ENCODE measurements around the gene FMNL2.

FMNL2 gene

GRCh38 chr2:152525277-152525838 is 190.4 kb downstream of the FMNL2 start:
- no peak for DNase-seq (ENCODE audit: insufficient read length)
- peak; percentile 64 for FAIRE-seq
- TF ChIP-seq TAF1 (IDR thresholded peaks at IDR 0.05; ENCODE audit: borderline replicate concordance, low read depth, low read length) (no peak), POLR2AphosphoS5 (IDR thresholded peaks at IDR 0.05; ENCODE audit: low read depth, low read length) (no peak), POLR2A (IDR thresholded peaks at IDR 0.05; ENCODE audit: low read depth, low read length) (no peak)

GRCh38 chr2:152529420-152530115 is 194.6 kb downstream of the FMNL2 start:
- TF ChIP-seq TAF1 (IDR thresholded peaks at IDR 0.05; ENCODE audit: borderline replicate concordance, low read depth, low read length): no peak
- TF ChIP-seq POLR2A (IDR thresholded peaks at IDR 0.05; ENCODE audit: low read depth, low read length): no peak
- TF ChIP-seq POLR2AphosphoS5 (IDR thresholded peaks at IDR 0.05; ENCODE audit: low read depth, low read length): no peak
- FAIRE-seq: no peak
- no peak for DNase-seq (ENCODE audit: insufficient read length)

- peak; percentile 9 for FAIRE-seq
- no peak for TF ChIP-seq POLR2A (IDR thresholded peaks at IDR 0.05; ENCODE audit: low read depth, low read length)
- TF ChIP-seq TAF1 (IDR thresholded peaks at IDR 0.05; ENCODE audit: borderline replicate concordance, low read depth, low read length): no peak
- no peak for TF ChIP-seq POLR2AphosphoS5 (IDR thresholded peaks at IDR 0.05; ENCODE audit: low read depth, low read length)
- DNase-seq (ENCODE audit: insufficient read length): no peak
Measured at GRCh38 chr2:152532241-152532640, 197.3 kb downstream of the FMNL2 start.

- DNase-seq (ENCODE audit: insufficient read length): no peak
- peak; percentile 79 for FAIRE-seq
- TF ChIP-seq POLR2A (IDR thresholded peaks at IDR 0.05; ENCODE audit: low read depth, low read length) (no peak), TAF1 (IDR thresholded peaks at IDR 0.05; ENCODE audit: borderline replicate concordance, low read depth, low read length) (no peak)
Measured at GRCh38 chr2:152534460-152535135, 199.6 kb downstream of the FMNL2 start.

GRCh38 chr2:152537081-152537651 is 202.2 kb downstream of the FMNL2 start:
- FAIRE-seq (peak; percentile 24), DNase-seq (ENCODE audit: insufficient read length) (no peak)
- TF ChIP-seq POLR2A (IDR thresholded peaks at IDR 0.05; ENCODE audit: low read depth, low read length): no peak
- TF ChIP-seq POLR2AphosphoS5 (IDR thresholded peaks at IDR 0.05; ENCODE audit: low read depth, low read length): no peak
- TF ChIP-seq TAF1 (IDR thresholded peaks at IDR 0.05; ENCODE audit: borderline replicate concordance, low read depth, low read length): no peak

GRCh38 chr2:152539424-152539823 is 204.4 kb downstream of the FMNL2 start:
- TF ChIP-seq POLR2AphosphoS5 (IDR thresholded peaks at IDR 0.05; ENCODE audit: low read depth, low read length): no peak
- no peak for TF ChIP-seq TAF1 (IDR thresholded peaks at IDR 0.05; ENCODE audit: borderline replicate concordance, low read depth, low read length)
- TF ChIP-seq POLR2A (IDR thresholded peaks at IDR 0.05; ENCODE audit: low read depth, low read length): no peak
- DNase-seq (ENCODE audit: insufficient read length): no peak
- FAIRE-seq: no peak

- FAIRE-seq (no peak), DNase-seq (ENCODE audit: insufficient read length) (no peak)
- no peak for TF ChIP-seq POLR2AphosphoS5 (IDR thresholded peaks at IDR 0.05; ENCODE audit: low read depth, low read length)
- no peak for TF ChIP-seq TAF1 (IDR thresholded peaks at IDR 0.05; ENCODE audit: borderline replicate concordance, low read depth, low read length)
- TF ChIP-seq POLR2A (IDR thresholded peaks at IDR 0.05; ENCODE audit: low read depth, low read length): no peak
Measured at GRCh38 chr2:152541712-152542111, 206.7 kb downstream of the FMNL2 start.

GRCh38 chr2:152542337-152542994 is 207.5 kb downstream of the FMNL2 start:
- TF ChIP-seq TAF1 (IDR thresholded peaks at IDR 0.05; ENCODE audit: borderline replicate concordance, low read depth, low read length) (no peak), POLR2A (IDR thresholded peaks at IDR 0.05; ENCODE audit: low read depth, low read length) (no peak), POLR2AphosphoS5 (IDR thresholded peaks at IDR 0.05; ENCODE audit: low read depth, low read length) (no peak)
- no peak for FAIRE-seq
- no peak for DNase-seq (ENCODE audit: insufficient read length)

GRCh38 chr2:152542995-152543481 is 208.1 kb downstream of the FMNL2 start:
- no peak for FAIRE-seq
- TF ChIP-seq TAF1 (IDR thresholded peaks at IDR 0.05; ENCODE audit: borderline replicate concordance, low read depth, low read length) (no peak), POLR2A (IDR thresholded peaks at IDR 0.05; ENCODE audit: low read depth, low read length) (no peak), POLR2AphosphoS5 (IDR thresholded peaks at IDR 0.05; ENCODE audit: low read depth, low read length) (no peak)
- no peak for DNase-seq (ENCODE audit: insufficient read length)

- DNase-seq (ENCODE audit: insufficient read length) (no peak), FAIRE-seq (no peak)
- TF ChIP-seq POLR2A (IDR thresholded peaks at IDR 0.05; ENCODE audit: low read depth, low read length) (no peak), POLR2AphosphoS5 (IDR thresholded peaks at IDR 0.05; ENCODE audit: low read depth, low read length) (no peak), TAF1 (IDR thresholded peaks at IDR 0.05; ENCODE audit: borderline replicate concordance, low read depth, low read length) (no peak)
Measured at GRCh38 chr2:152543717-152544116, 208.7 kb downstream of the FMNL2 start.

- FAIRE-seq: no peak
- TF ChIP-seq TAF1 (IDR thresholded peaks at IDR 0.05; ENCODE audit: borderline replicate concordance, low read depth, low read length) (no peak), POLR2A (IDR thresholded peaks at IDR 0.05; ENCODE audit: low read depth, low read length) (no peak), POLR2AphosphoS5 (IDR thresholded peaks at IDR 0.05; ENCODE audit: low read depth, low read length) (no peak)
- DNase-seq (ENCODE audit: insufficient read length): no peak
Measured at GRCh38 chr2:152544638-152545037, 209.7 kb downstream of the FMNL2 start.
